Right cardiac atrium (tissue), 5 donors: ENCODE results near the gene OR2G6. TPM values are rescaled to one million over a fixed set of nuclear protein-coding genes. Genes with fewer than 3 reads are reported as not detected.
"Not testable (repeated sequence)": the region's sequence is repeated elsewhere in the genome, so short reads cannot be mapped to it uniquely, and the experiment has no call there.

Experiments used
- ATAC-seq, 2 donors: fragments of 200-7000 bp; cut with Tn5 transposase; one replicate each; pipeline versions ENCODE4 v1.8.0 to v1.9.1; 2020; ENCODE audit warnings: moderate library complexity in 2 of 2, mild to moderate bottlenecking in 1 of 2
- DNase-seq, 3 donors: peaks; one replicate each; pipeline ENCODE4 v3.0.0-alpha.2; 2020
- H3K27ac ChIP-seq: one replicate; pipeline ENCODE4 v1.5.1; 2013; ENCODE audit warnings: mild to moderate bottlenecking, low read length, control low read depth, moderate library complexity
- H3K27me3 ChIP-seq: one replicate; pipeline ENCODE4 v1.6.1; 2013; ENCODE audit not compliant: control insufficient read depth, insufficient read depth
- H3K4me1 ChIP-seq: one replicate; pipeline ENCODE4 v1.6.1; 2013; ENCODE audit warnings: low read length; ENCODE audit not compliant: control insufficient read depth, insufficient read depth
- H3K4me3 ChIP-seq: one replicate; pipeline ENCODE4 v1.5.1; 2013; ENCODE audit warnings: low read length, control low read depth
- H3K9me3 ChIP-seq: one replicate; pipeline ENCODE4 v1.6.1; 2013; ENCODE audit warnings: low read length; ENCODE audit not compliant: control insufficient read depth
- WGBS: extraction: QIAGEN DNeasy Blood & Tissue Kit; methylation state at CpG from one replicate; pipeline ENCODE4 v1.1.7; 2013; 5-methylcytosine and 5-hydroxymethylcytosine counted together
- intact Hi-C, 4 donors: fragments of 100-400 bp; cut with DNase I; formaldehyde crosslinking; loops; one replicate each; pipeline versions ENCODE4 v1.11.0 to v1.14.0; 2022 to 2023
- long read RNA-seq, 4 donors: library from polyadenylated mRNA; unstranded; transcript quantifications; one replicate each; pipeline ENCODE4 v2.0.0, GENCODE V29; 2020 to 2021
- polyA plus RNA-seq: library from polyadenylated mRNA; stranded (reverse); fragments of 200-250 nt; gene quantifications from one replicate; pipeline ENCODE4 v1.2.3, GENCODE V29; 2013
- total RNA-seq, 4 donors: library from RNA; stranded (reverse); fragmentation: NEBNext Ultra II Directional; extraction: Animal tissue kit (Norgen Biotek cat#: 25700); gene quantifications; one replicate each; pipeline ENCODE4 v1.2.1, GENCODE V29; 2021
- donor health status: healthy with polysubstance abuse.
- donor health status: DM: no; HTN: yes; CAD: no.
- donor health status: DM: no; HTN: no; CAD: no.
- donor health status: DM: no; HTN: yes; CAD: no; lungs with severe emphysema.
- donor health status: DM: yes; HTN: yes; CAD: no.

OR2G6 gene
- total RNA-seq (not detected), polyA plus RNA-seq (not detected)
- long read RNA-seq, donor 1, result 0 reads
- long read RNA-seq, donor 2, result 0 reads
- long read RNA-seq, donor 3, result 0 reads
- long read RNA-seq, donor 4, result 0 reads

DNA sequence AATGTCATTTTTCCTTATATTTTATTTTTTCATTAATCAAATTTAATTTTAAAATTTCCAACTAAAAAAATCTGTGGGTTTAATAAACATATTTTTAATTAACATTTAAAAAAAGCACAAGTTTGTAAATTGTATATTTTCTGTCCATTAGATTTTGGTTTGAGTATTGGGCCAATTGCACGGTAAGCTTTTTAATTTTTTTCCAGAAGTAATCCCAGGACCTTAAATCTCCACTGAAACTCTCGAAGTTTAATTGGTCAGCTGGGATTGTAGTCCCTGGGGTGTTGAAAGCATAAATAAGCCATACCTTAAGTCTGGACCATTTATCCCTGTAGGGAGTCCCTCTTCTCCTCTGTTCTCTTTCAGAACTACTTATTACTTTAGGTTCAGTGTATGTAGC is at the start of gene OR2G6:
OR2G6 (plus strand) TSS at position 301 of the 400 bp plus-strand sequence. CDS start 13,574 bp downstream, outside the sequence.
- H3K27ac ChIP-seq, ATAC-seq, H3K4me1 ChIP-seq, DNase-seq, H3K4me3 ChIP-seq, H3K9me3 ChIP-seq, intact Hi-C loops, H3K27me3 ChIP-seq: not testable (repeated sequence)
- WGBS, result no CpG with 5 or more reads among the region's 2 CpGs

DNA sequence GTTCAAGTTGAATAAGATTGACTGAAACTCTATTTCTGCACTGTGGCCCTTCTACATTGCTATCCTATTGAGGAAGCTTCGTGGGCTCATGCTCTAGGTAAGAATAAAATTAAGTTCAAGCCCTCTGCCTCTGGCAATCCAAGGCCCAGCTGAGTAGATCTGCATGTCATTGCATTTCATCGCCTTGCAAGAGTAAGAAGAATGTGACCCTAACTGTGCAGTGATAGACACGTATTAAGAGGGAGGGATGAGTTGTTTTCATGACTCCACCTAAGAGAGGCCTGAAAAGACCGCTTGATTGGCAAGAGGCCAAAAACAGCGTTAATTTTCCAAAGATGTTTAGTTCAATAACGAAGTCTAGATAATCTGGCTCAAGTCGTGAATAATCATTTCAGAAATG is 48.8 kb upstream of the OR2G6 start:
- H3K4me1 ChIP-seq, intact Hi-C loops: not testable (repeated sequence)

GRCh38 chr1:248471154-248471553 is 36.7 kb upstream of the OR2G6 start:
- DNase-seq (no peak), ATAC-seq (no peak)
- no peaks in the 10 kb centered on the region for H3K4me1 ChIP-seq
- 75% methylated on average over 4 of the region's 4 CpGs for WGBS
- intact Hi-C loops, result no loop called here
- H3K27me3 ChIP-seq, result no peaks in the 10 kb centered on the region
- H3K4me3 ChIP-seq, result no peak overlapping the region
- H3K9me3 ChIP-seq, result no peaks in the 10 kb centered on the region
- H3K27ac ChIP-seq, result no peak overlapping the region

More for the DNA sequence above, 48.8 kb upstream of the OR2G6 start:
- 61% methylated on average over 7 of the region's 7 CpGs for WGBS
- not testable (repeated sequence) for H3K27ac ChIP-seq, H3K9me3 ChIP-seq, ATAC-seq, DNase-seq, H3K4me3 ChIP-seq, H3K27me3 ChIP-seq

GRCh38 chr1:248472111-248472510 is 35.8 kb upstream of the OR2G6 start:
- WGBS, result 57% methylated on average over 2 of the region's 2 CpGs
- not testable (repeated sequence) for ATAC-seq

DNA sequence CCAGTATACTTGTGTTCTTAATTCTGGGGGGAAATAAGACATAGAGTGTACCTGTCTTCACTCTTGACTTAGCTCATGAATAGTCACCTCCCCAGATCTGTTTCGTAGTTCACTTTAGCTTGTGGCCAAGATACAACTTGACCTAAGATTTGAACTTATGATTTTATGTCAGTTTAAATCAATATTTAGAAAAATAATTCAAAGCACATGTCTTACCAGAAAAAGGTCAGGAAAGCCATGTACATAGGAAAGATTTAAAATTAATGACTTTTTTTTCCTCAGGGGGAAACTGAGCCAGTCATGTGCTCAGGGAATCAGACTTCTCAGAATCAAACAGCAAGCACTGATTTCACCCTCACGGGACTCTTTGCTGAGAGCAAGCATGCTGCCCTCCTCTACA is 34.8 kb upstream of the OR2G6 start, which contains the start of gene OR2T3:
OR2T3 (plus strand) TSS at position 301 of the 400 bp plus-strand sequence; CDS start at position 301, 0 bp downstream.
- H3K4me1 ChIP-seq, H3K4me3 ChIP-seq, DNase-seq, H3K27me3 ChIP-seq, H3K27ac ChIP-seq, intact Hi-C loops, ATAC-seq, H3K9me3 ChIP-seq: not testable (repeated sequence)
- 69% methylated on average over 2 of the region's 2 CpGs for WGBS

More at GRCh38 chr1:248472111-248472510, 35.8 kb upstream of the OR2G6 start:
- H3K27me3 ChIP-seq, DNase-seq, H3K4me3 ChIP-seq, H3K4me1 ChIP-seq, H3K27ac ChIP-seq, intact Hi-C loops, H3K9me3 ChIP-seq: not testable (repeated sequence)

DNA sequence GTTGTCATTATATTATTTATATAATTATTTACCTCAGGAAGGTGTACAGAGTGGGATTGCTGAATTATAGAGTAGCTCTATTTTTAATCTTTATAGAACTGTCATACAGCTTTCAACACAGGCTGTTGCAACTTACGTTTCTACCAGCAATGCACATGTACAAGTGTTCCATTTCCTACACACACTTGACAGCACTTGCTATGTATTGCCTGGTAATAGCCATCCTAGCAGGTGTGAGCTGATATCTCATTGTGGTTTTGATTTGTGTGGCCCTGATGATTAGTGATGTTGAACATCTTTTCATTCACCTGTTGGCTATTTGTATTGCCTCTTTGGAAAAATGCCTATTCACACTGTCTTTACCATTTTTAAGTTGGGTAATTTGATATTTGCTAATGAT is 32.2 kb upstream of the OR2G6 start:
- H3K27me3 ChIP-seq, H3K9me3 ChIP-seq, H3K4me1 ChIP-seq, H3K4me3 ChIP-seq, H3K27ac ChIP-seq, ATAC-seq, intact Hi-C loops, DNase-seq: not testable (repeated sequence)
- no CpG with 5 or more reads among the region's 1 CpG for WGBS

- intact Hi-C loops, H3K9me3 ChIP-seq, ATAC-seq, DNase-seq, H3K27ac ChIP-seq, H3K4me1 ChIP-seq, H3K27me3 ChIP-seq, H3K4me3 ChIP-seq: not testable (repeated sequence)
- 63% methylated on average over 12 of the region's 13 CpGs for WGBS
These were observed 25.9 kb upstream of the OR2G6 start for GRCh38 chr1:248481686-248482579.

GRCh38 chr1:248488289-248488688 is 19.6 kb upstream of the OR2G6 start, which contains the start of gene OR2T5:
Gene OR2T5 (plus strand): TSS chr1:248488589. CDS start chr1:248488589, 0 bp downstream.
- intact Hi-C loops, result not testable (repeated sequence)

DNA sequence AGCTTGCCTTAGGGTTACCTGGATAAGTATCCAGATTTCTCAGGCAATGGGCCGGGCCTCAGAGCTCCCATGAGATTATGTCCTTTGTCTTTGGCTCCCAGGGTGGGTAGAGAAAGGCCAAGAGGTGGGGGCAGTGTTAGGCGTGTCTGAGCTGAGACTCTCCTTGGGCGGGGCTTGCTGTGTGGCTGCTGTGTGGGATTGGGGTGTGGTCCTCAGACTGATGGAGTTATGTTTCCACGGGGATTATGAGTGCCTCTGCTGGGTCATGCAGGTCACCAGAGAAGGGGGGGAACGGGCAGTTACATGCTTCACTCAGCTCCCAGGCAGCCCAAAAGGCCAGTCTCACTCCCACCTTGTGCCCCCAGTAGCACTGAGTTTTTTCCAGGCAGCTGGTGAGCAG is 11.2 kb upstream of the OR2G6 start:
- H3K4me1 ChIP-seq, H3K4me3 ChIP-seq, H3K27ac ChIP-seq, ATAC-seq, H3K27me3 ChIP-seq, DNase-seq, intact Hi-C loops, H3K9me3 ChIP-seq: not testable (repeated sequence)
- no CpG with 5 or more reads among the region's 5 CpGs for WGBS

More at GRCh38 chr1:248488289-248488688, 19.6 kb upstream of the OR2G6 start, which contains the start of gene OR2T5:
- not testable (repeated sequence) for H3K4me1 ChIP-seq, DNase-seq, H3K9me3 ChIP-seq, H3K27me3 ChIP-seq, H3K4me3 ChIP-seq, H3K27ac ChIP-seq, ATAC-seq
- WGBS, result 89% methylated on average over 4 of the region's 6 CpGs

- WGBS, result 79% methylated on average over 1 of the region's 2 CpGs
- H3K4me3 ChIP-seq, H3K9me3 ChIP-seq, H3K27ac ChIP-seq, intact Hi-C loops, H3K27me3 ChIP-seq, DNase-seq, ATAC-seq, H3K4me1 ChIP-seq: not testable (repeated sequence)
These were observed 7.4 kb upstream of the OR2G6 start for GRCh38 chr1:248500305-248501035.

DNA sequence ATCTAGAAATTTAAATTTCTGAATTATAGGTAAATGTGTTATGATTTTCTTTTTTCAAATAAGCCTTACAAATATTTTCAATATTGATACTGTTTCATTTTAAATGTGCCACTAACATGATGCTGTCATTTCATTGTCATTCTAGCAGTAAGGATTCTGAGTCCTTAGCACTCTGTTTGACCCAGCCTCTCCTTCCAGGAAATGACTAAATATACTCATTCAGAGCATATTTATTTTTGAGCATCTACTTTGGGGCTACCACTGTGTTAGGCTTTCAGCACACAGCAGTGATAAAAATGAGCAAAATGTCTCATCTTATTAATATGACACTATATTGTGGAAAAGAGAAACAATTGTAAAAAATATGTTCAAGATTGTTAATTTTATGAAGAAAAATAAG is 2.3 kb downstream of the OR2G6 start:
- H3K27me3 ChIP-seq, H3K4me1 ChIP-seq, DNase-seq, H3K4me3 ChIP-seq, H3K27ac ChIP-seq, ATAC-seq, H3K9me3 ChIP-seq, intact Hi-C loops: not testable (repeated sequence)
